Daoy (cell line): ENCODE measurements around the gene GPATCH11. TPM values are rescaled to one million over a fixed set of nuclear protein-coding genes. Genes with fewer than 3 reads are reported as not detected.

Experiments used
- DNase-seq: peaks from one replicate; pipeline ENCODE4 v3.0.0-alpha.2; 2015; ENCODE audit warnings: low read depth
- total RNA-seq: library from RNA; depleted of rRNA; stranded (reverse); fragments of >200 nt; shearing (Covaris generic); gene quantifications from 2 replicates; pipeline ENCODE4 v1.2.3, GENCODE V29; 2014; rRNA removed

GPATCH11 gene
- total RNA-seq, 1 experiment from 2014 or later: 19.7 TPM

GRCh38 chr2:37105150-37105549 is 20.8 kb downstream of the GPATCH11 start:
- no peak for DNase-seq

GRCh38 chr2:37109523-37109922 is 25.2 kb downstream of the GPATCH11 start:
- no peak for DNase-seq

DNA sequence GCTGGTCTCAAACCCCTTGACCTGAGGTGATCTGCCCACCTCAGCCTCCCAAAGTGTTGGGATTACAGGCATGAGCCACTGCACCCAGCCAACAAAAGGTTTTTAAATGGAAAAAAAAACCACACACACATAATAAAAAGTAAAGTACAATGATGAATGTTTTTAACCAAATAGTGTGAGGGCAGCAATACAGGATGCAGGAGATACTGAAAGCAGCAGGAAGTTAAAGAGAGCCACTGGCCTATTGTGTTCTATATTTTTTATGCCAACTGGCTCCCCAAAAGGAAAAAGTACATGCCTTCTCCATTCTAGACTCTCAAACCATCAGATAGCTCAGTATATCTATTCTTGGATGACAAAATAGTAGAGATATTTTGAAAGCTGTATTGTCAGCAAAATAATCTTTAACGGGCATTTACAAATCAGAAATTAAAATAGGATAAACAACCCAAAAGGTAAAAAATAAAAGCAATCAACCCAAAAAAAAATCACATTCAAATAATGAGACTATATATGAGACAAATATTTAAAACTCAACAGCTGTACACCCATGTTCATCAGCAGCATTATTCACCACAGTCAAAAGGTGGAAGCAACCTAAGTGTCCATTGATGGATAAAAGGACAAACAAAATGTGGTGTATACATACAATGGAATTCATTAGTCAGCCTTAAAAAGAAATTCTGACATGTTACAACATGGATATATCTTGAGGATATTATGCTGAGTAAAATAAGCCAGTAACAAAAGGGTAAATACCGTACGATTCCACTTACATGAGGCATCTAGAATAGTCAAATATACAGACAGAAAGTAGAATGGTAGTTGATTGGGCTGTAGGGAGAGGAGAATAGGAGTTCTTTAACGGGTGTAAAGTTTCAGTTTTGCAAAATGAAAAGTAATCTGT is 26.2 kb downstream of the GPATCH11 start:
- DNase-seq: no peak

DNA sequence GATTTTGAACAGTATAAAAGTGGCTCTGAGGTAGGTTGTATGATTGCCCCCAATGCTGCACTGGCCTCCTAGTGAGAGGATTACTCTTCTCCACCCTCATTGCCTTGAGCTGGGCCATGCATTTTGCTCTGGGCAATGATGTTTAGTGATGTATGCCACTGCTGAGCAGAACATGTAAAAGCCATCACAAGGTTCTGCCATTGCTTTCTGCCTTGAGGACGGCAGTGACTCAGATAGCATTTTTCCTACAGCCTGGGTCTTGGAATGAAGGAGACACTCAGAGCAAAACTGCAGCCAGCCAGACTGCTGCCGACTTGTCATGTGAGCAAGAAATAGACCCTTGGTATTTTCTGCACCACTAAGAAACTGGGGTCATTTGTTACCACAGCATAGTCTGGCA is 27.6 kb downstream of the GPATCH11 start:
- no peak for DNase-seq

GRCh38 chr2:37117566-37117965 is 33.2 kb downstream of the GPATCH11 start:
- DNase-seq: no peak

DNA sequence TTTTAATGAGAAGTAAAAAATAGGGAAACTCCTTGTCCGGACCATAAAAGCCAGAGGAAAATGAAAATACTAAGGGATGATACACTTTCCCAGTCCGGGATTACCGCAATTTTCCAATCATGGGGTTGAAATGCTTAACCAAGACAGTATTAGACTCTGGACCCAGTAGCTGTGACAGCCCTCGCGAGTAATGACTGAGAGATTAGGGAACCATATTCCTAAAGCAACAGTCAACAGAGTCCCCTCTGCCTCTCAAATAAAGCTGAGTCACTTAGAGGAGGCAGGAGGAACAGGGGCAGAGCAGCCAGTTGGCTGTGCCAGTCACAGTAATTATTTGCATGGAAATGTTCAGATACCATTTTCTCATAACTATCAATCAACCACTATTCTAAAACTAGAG is 34.8 kb downstream of the GPATCH11 start:
- DNase-seq: no peak

GRCh38 chr2:37125416-37125815 is 41.1 kb downstream of the GPATCH11 start:
- DNase-seq: no peak

DNA sequence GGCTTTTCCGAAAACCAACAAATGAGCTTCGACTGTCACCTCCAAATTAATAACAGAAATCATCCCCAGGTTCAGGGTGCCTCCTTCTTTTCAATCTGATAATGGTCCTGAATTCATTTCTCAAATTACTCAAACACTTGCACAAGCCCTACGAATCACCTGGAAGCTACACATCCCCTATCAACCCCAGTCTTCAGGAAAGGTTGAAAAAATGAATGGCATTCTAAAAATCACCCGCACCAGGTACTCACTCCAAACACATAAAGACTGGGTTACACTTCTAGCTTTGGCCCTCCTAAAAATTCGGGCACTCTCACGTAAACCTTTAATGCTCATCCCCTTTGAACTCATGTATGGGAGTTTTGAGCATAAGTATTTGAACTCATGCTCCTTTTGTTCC is 48.6 kb downstream of the GPATCH11 start:
- no peak for DNase-seq

DNA sequence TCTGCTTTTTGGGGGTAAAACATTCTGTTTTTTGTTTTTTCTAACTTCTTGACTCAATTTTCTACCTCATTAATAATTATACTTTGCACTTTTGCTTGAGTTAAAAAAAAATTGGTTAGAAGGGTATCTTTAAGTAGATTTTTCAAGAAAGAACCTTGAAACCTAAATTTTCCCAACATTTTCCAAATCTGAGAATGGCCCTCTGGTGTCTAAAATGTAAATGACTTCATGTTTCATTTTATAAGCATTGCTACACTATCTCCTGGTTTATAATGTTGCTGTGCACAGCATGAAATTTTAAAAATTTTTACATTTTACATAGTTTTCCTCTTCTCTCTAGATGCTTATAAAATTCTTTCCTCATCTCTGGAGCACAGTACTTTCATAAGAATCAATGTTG is 58.2 kb downstream of the GPATCH11 start:
- DNase-seq: no peak

DNA sequence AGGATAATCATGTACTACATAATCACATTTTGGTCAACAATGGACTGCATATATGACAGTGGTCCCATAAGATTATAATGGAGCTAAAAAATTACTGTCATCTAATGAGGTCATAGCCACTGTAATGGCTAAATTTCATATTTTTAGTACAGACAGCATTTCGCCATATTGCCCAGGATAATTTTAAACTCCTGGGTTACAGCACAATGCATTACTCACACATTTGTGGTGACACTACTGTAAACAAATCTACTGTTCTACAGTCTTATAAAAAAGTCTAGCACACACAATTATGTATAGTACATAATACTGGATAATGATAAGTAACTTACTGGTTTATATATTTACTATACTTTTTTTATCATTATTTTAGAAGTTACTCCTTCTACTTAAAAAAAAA is 59.7 kb downstream of the GPATCH11 start:
- no peak for DNase-seq

DNA sequence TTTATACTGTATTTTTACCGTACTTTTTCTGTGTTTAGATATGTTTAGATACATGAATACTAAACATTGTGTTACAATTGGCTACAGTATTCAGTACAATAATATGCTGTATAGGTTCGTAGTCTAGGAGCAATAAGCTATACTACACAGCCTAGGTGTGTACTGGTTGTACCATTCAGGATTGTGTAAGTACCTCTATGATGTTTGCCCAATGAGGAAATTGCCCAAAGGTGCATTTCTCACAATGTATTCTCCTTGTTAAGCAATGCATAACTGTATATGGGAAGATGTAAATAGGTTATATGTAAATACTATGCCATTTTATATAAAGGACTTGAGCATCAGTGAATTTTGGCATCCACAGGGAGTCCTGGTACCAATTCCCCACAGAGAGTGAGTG is 61.7 kb downstream of the GPATCH11 start:
- DNase-seq: no peak

GRCh38 chr2:37148325-37148724 is 64.0 kb downstream of the GPATCH11 start:
- DNase-seq: no peak

Other genes with a start within 250 kb of the GPATCH11 start
- gene STRN, start 118.0 kb upstream of the GPATCH11 start, total RNA-seq: 12.1 and 15.2 TPM in 2 replicates
- 18.5 and 21.6 TPM in 2 replicates for gene HEATR5B, start 146 bp upstream of the GPATCH11 start, total RNA-seq
- 20.1 and 28.0 TPM in 2 replicates for gene EIF2AK2, start 72.5 kb downstream of the GPATCH11 start, total RNA-seq
- not detected in 2 replicates for gene SULT6B1, start 104.2 kb downstream of the GPATCH11 start, total RNA-seq
- 10.5 and 23.5 TPM in 2 replicates for gene CEBPZOS, start 112.0 kb downstream of the GPATCH11 start, total RNA-seq
- 130 and 161 TPM in 2 replicates for gene CEBPZ, start 147.1 kb downstream of the GPATCH11 start, total RNA-seq
- gene NDUFAF7, start 147.1 kb downstream of the GPATCH11 start, total RNA-seq: 21.3 and 26.8 TPM in 2 replicates
- 70.6 and 102 TPM in 2 replicates for gene PRKD3, start 240.3 kb downstream of the GPATCH11 start, total RNA-seq